Hepatocyte (in vitro differentiated cells): ENCODE measurements around the gene RTN3. TPM values are rescaled to one million over a fixed set of nuclear protein-coding genes. Genes with fewer than 3 reads are reported as not detected.

Experiments
- DNase-seq: peaks from one replicate; pipeline ENCODE4 v3.0.0-alpha.2; 2016; ENCODE audit warnings: low spot score
- H2AFZ ChIP-seq: fragments of 200-600 bp; sonication (generic); 2 replicates; pipeline ENCODE4 v1.6.0; 2016; ENCODE audit warnings: antibody characterized with exemption, mild to moderate bottlenecking
- H3K27ac ChIP-seq: fragments of 200-600 bp; sonication (generic); 2 replicates; pipeline ENCODE4 v1.5.1; 2016; ENCODE audit warnings: mild to moderate bottlenecking
- H3K27me3 ChIP-seq: fragments of 200-600 bp; sonication (generic); 2 replicates; pipeline ENCODE4 v1.6.1; 2016
- H3K36me3 ChIP-seq: fragments of 200-600 bp; sonication (generic); replicated peaks from 2 replicates; pipeline ENCODE4 v1.5.1; 2016; ENCODE audit warnings: low read depth; ENCODE audit not compliant: insufficient read depth
- H3K4me1 ChIP-seq: fragments of 200-600 bp; sonication (generic); 2 replicates; pipeline ENCODE4 v1.5.1; 2016; ENCODE audit warnings: mild to moderate bottlenecking, moderate library complexity; ENCODE audit not compliant: insufficient read depth
- H3K4me2 ChIP-seq: fragments of 200-600 bp; sonication (generic); 2 replicates; pipeline ENCODE4 v1.6.0; 2016
- H3K4me3 ChIP-seq: fragments of 200-600 bp; sonication (generic); 2 replicates; pipeline ENCODE4 v1.5.1; 2016; ENCODE audit warnings: mild to moderate bottlenecking
- H3K79me2 ChIP-seq: fragments of 200-600 bp; sonication (generic); 2 replicates; pipeline ENCODE4 v1.6.0; 2017; ENCODE audit warnings: mild to moderate bottlenecking
- H3K9me2 ChIP-seq: fragments of 200-600 bp; sonication (generic); replicated peaks from 2 replicates; pipeline ENCODE4 v1.6.0; 2017; ENCODE audit warnings: mild to moderate bottlenecking; ENCODE audit not compliant: insufficient read depth
- H3K9me3 ChIP-seq: fragments of 200-600 bp; sonication (generic); 2 replicates; pipeline ENCODE4 v1.5.1; 2016; ENCODE audit warnings: low read depth, mild to moderate bottlenecking
- H4K20me1 ChIP-seq: fragments of 200-600 bp; sonication (generic); 2 replicates; pipeline ENCODE4 v1.6.0; 2016; ENCODE audit warnings: mild to moderate bottlenecking; ENCODE audit not compliant: insufficient read depth, poor library complexity, severe bottlenecking
- CTCF ChIP-seq: fragments of 200-600 bp; sonication (generic); IDR thresholded peaks from 2 replicates; pipeline ENCODE4 v1.5.1; 2016; ENCODE audit warnings: antibody characterized with exemption, mild to moderate bottlenecking; ENCODE audit not compliant: poor library complexity
- EZH2 ChIP-seq: fragments of 200-600 bp; sonication (generic); IDR thresholded peaks from 2 replicates; pipeline ENCODE4 v1.6.1; 2016; ENCODE audit warnings: antibody characterized with exemption, mild to moderate bottlenecking, borderline replicate concordance
- EZH2phosphoT487 ChIP-seq: fragments of 200-600 bp; sonication (generic); IDR thresholded peaks from one replicate; pipeline ENCODE4 v1.6.1; 2018; ENCODE audit warnings: antibody characterized with exemption, mild to moderate bottlenecking, low read depth, moderate library complexity; ENCODE audit not compliant: unreplicated experiment, severe bottlenecking
- whole genome bisulfite sequencing: methylation state at CpG from one replicate; pipeline ENCODE4 v1.1.6; 2016; ENCODE audit warnings: low lambda C conversion rate; ENCODE audit errors: missing lambda C conversion rate; 5-methylcytosine and 5-hydroxymethylcytosine counted together
- polyA plus RNA-seq: library from polyadenylated mRNA; unstranded; fragments of >200 nt; fragmentation: Nextera tagmentation; extraction: Ambion mirVana; gene quantifications from 2 replicates; pipeline ENCODE4 v1.2.1, GENCODE V29; 2016
- total RNA-seq: library from RNA; depleted of rRNA; stranded (reverse); fragments of >200 nt; gene quantifications from 2 replicates; pipeline ENCODE4 v1.2.3, GENCODE V29; 2014

The RTN3 gene
- total and polyA plus RNA-seq, 2 experiments from 2014 or later, result 84.0 to 89.9 TPM

GRCh38 chr11:63800921-63801320 is 119.6 kb downstream of the RTN3 start:
- H3K4me1 ChIP-seq, result peaks cover 8% of the 10 kb centered on the region
- H3K79me2 ChIP-seq, result no peaks in the 10 kb centered on the region
- H3K36me3 ChIP-seq, result no peaks in the 10 kb centered on the region
- 98% methylated on average over 4 of the region's 5 CpGs for WGBS
- H3K27ac ChIP-seq, result no peak overlapping the region
- no peak for DNase-seq
- H3K9me3 ChIP-seq, result no peaks in the 10 kb centered on the region
- H4K20me1 ChIP-seq, result no peaks in the 10 kb centered on the region
- no peak overlapping the region for H3K4me3 ChIP-seq
- no peak overlapping the region for H2AFZ ChIP-seq
- no peaks in the 10 kb centered on the region for H3K27me3 ChIP-seq
- TF ChIP-seq EZH2phosphoT487, result no peak
- TF ChIP-seq CTCF, result no peak
- TF ChIP-seq EZH2, result no peak
- H3K9me2 ChIP-seq, result no peaks in the 10 kb centered on the region
- H3K4me2 ChIP-seq, result no peak overlapping the region

GRCh38 chr11:63802637-63803414 is 121.5 kb downstream of the RTN3 start:
- 67% methylated on average over 10 of the region's 10 CpGs for WGBS
- H4K20me1 ChIP-seq, result no peaks in the 10 kb centered on the region
- H3K9me3 ChIP-seq, result no peaks in the 10 kb centered on the region
- no peaks in the 10 kb centered on the region for H3K36me3 ChIP-seq
- H3K4me2 ChIP-seq, result no peak overlapping the region
- no peaks in the 10 kb centered on the region for H3K9me2 ChIP-seq
- peaks cover 8% of the 10 kb centered on the region for H3K4me1 ChIP-seq
- H3K79me2 ChIP-seq, result no peaks in the 10 kb centered on the region
- no peak for TF ChIP-seq EZH2phosphoT487
- no peak for TF ChIP-seq EZH2
- TF ChIP-seq CTCF, result no peak
- peak overlapping the region; percentile 45 for H3K27ac ChIP-seq
- no peak for DNase-seq
- H3K27me3 ChIP-seq, result no peaks in the 10 kb centered on the region
- no peak overlapping the region for H2AFZ ChIP-seq
- H3K4me3 ChIP-seq, result no peak overlapping the region

GRCh38 chr11:63804259-63804658 is 123.0 kb downstream of the RTN3 start:
- TF ChIP-seq EZH2 (no peak), CTCF (no peak), EZH2phosphoT487 (no peak)
- H3K27ac ChIP-seq, result no peak overlapping the region
- no peak overlapping the region for H3K4me2 ChIP-seq
- no peaks in the 10 kb centered on the region for H3K27me3 ChIP-seq
- H3K9me3 ChIP-seq, result no peaks in the 10 kb centered on the region
- H3K36me3 ChIP-seq, result no peaks in the 10 kb centered on the region
- 49% methylated on average over 6 of the region's 6 CpGs for WGBS
- peak; percentile 67 for DNase-seq
- no peaks in the 10 kb centered on the region for H3K9me2 ChIP-seq
- no peaks in the 10 kb centered on the region for H3K79me2 ChIP-seq
- H4K20me1 ChIP-seq, result no peaks in the 10 kb centered on the region
- peaks cover 8% of the 10 kb centered on the region for H3K4me1 ChIP-seq
- no peak overlapping the region for H3K4me3 ChIP-seq
- H2AFZ ChIP-seq, result no peak overlapping the region
